OCI-LY7 (cell line): ENCODE measurements around the gene SRCIN1. TPM values are rescaled to one million over a fixed set of nuclear protein-coding genes. Genes with fewer than 3 reads are reported as not detected.

Source experiments
- BruUV-seq: library from RNA; stranded (reverse); fragments of 400-500 nt; replicated peaks from 2 replicates; lab custom pipeline; 2021; lab: Mats Ljungman, UMichigan
- CTCF ChIA-PET: fragments of 300-600 bp; sonication (Branson Sonifier 250); formaldehyde crosslinking; loops from one replicate; lab custom pipeline; 2022; ENCODE audit warnings: antibody characterized with exemption; ENCODE audit not compliant: unreplicated experiment; lab: Charles Lee
- POLR2A ChIA-PET: fragments of 300-600 bp; sonication (Branson Sonifier 250); formaldehyde crosslinking; loops from one replicate; lab custom pipeline; 2022; ENCODE audit warnings: antibody characterized with exemption; lab: Charles Lee
- DNase-seq: peaks from one replicate; pipeline ENCODE4 v3.0.0-alpha.2; 2015; ENCODE audit warnings: low spot score
- H2AFZ ChIP-seq: fragments of 200-600 bp; sonication (generic), shearing (Covaris generic); 2 replicates; pipeline ENCODE4 v1.6.1; 2014; ENCODE audit warnings: mild to moderate bottlenecking, antibody characterized with exemption, low read length, moderate library complexity
- H3K27ac ChIP-seq: fragments of 200-600 bp; sonication (generic); 2 replicates; pipeline ENCODE4 v1.5.1; 2014; ENCODE audit warnings: mixed run types, low read depth, mild to moderate bottlenecking, moderate library complexity, low read length, inconsistent platforms; ENCODE audit not compliant: poor library complexity, severe bottlenecking
- H3K36me3 ChIP-seq: fragments of 200-600 bp; sonication (generic); 2 replicates; pipeline ENCODE4 v1.6.1; 2014; ENCODE audit warnings: mild to moderate bottlenecking, antibody characterized with exemption, low read length, moderate library complexity, mixed read lengths; ENCODE audit not compliant: insufficient read depth
- H3K4me1 ChIP-seq: fragments of 200-600 bp; sonication (generic); 2 replicates; pipeline ENCODE4 v1.5.1; 2014; ENCODE audit warnings: mild to moderate bottlenecking, low read length; ENCODE audit not compliant: insufficient read depth, poor library complexity, severe bottlenecking
- H3K4me2 ChIP-seq: fragments of 200-600 bp; sonication (generic); 2 replicates; pipeline ENCODE4 v1.6.1; 2014; ENCODE audit warnings: mild to moderate bottlenecking, low read length
- H3K4me3 ChIP-seq: fragments of 200-600 bp; sonication (generic); 2 replicates; pipeline ENCODE4 v1.5.1; 2014; ENCODE audit warnings: mild to moderate bottlenecking, low read depth, low read length; ENCODE audit not compliant: poor library complexity, severe bottlenecking
- H3K79me2 ChIP-seq: fragments of 200-600 bp; sonication (generic); 2 replicates; pipeline ENCODE4 v1.6.1; 2016; ENCODE audit warnings: low read depth, mild to moderate bottlenecking, low read length, moderate library complexity, mixed read lengths; ENCODE audit not compliant: insufficient read depth
- H3K9me2 ChIP-seq: fragments of 200-600 bp; sonication (generic); 2 replicates; pipeline ENCODE4 v1.6.1; 2016; ENCODE audit warnings: mild to moderate bottlenecking, low read length, mixed read lengths; ENCODE audit not compliant: insufficient read depth
- H3K9me3 ChIP-seq: fragments of 200-600 bp; sonication (generic); 2 replicates; pipeline ENCODE4 v1.6.1; 2014; ENCODE audit warnings: mild to moderate bottlenecking, mixed run types, low read length, mixed read lengths
- H4K20me1 ChIP-seq: fragments of 200-600 bp; sonication (generic); 2 replicates; pipeline ENCODE4 v1.6.1; 2014; ENCODE audit warnings: mild to moderate bottlenecking, antibody characterized with exemption, low read length, moderate library complexity, mixed read lengths; ENCODE audit not compliant: insufficient read depth
- EZH2phosphoT487 ChIP-seq: fragments of 200-600 bp; sonication (generic); IDR thresholded peaks from 2 replicates; pipeline ENCODE4 v1.6.1; 2018; ENCODE audit warnings: low read depth, borderline replicate concordance, mild to moderate bottlenecking, mixed run types, antibody characterized with exemption, low read length, moderate library complexity, mixed read lengths
- intact Hi-C: fragments of 100-400 bp; cut with micrococcal nuclease; formaldehyde crosslinking; loops from one replicate; pipeline ENCODE4 v1.10.0; 2022; ENCODE audit not compliant: unreplicated experiment
- total RNA-seq, 2 experiments: library from RNA; depleted of rRNA in 1 of 2; stranded (reverse); fragments of >200 nt in 1 of 2; shearing (Covaris generic) in 1 of 2; gene quantifications; 2 replicates each; pipeline ENCODE4 v1.2.3, GENCODE V29; 2014 to 2022
- TF ChIP-seq, protein P1 (sequence below): fragments of 200-600 bp; sonication (generic); conservative IDR thresholded peaks from 2 replicates; pipeline ENCODE4 v1.5.1; 2014; ENCODE audit warnings: mild to moderate bottlenecking, antibody characterized with exemption, low read length, moderate library complexity, mixed read lengths

SRCIN1 gene
- total RNA-seq, 2 experiments from 2014 or later = 1.5 to 4.6 TPM

DNA sequence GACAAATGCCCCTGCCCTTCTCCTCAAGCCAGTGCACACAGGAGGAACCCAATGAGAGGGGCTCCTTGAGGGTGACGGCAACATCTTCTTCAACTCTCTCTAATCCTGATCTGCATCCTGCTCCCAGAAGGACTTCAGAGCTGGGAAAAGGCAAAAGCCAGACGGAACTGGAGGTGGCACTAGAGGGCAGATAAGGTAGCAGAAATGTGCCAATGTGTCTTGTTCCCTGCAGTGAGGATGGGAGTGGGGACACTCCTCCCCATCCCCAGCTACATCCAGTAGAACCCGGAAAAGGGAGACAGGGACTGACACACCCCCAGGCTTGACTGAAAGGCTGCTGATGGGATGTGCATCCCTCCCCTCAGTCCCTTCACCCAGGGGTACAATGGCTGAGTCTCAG lies 28.5 kb downstream of the SRCIN1 start:
- no peaks in the 10 kb centered on the region for H3K4me1 ChIP-seq
- H3K36me3 ChIP-seq = no peaks in the 10 kb centered on the region
- H2AFZ ChIP-seq = no peak overlapping the region
- no TSS peak for BruUV-seq
- CTCF ChIA-PET = interaction anchor here (0.5 kb wide), 1 partner anchor 19 kb away, joined by 5 read pairs; no protein-coding TSS in a partner anchor
- H3K27ac ChIP-seq = no peak overlapping the region
- H3K4me2 ChIP-seq = no peak overlapping the region
- no peaks in the 10 kb centered on the region for H3K9me3 ChIP-seq
- H4K20me1 ChIP-seq = no peaks in the 10 kb centered on the region
- H3K9me2 ChIP-seq = no peaks in the 10 kb centered on the region
- no peaks in the 10 kb centered on the region for H3K79me2 ChIP-seq
- DNase-seq = no peak
- no peak overlapping the region for H3K4me3 ChIP-seq
- intact Hi-C loops = no loop called here
- TF ChIP-seq, protein P1, sequence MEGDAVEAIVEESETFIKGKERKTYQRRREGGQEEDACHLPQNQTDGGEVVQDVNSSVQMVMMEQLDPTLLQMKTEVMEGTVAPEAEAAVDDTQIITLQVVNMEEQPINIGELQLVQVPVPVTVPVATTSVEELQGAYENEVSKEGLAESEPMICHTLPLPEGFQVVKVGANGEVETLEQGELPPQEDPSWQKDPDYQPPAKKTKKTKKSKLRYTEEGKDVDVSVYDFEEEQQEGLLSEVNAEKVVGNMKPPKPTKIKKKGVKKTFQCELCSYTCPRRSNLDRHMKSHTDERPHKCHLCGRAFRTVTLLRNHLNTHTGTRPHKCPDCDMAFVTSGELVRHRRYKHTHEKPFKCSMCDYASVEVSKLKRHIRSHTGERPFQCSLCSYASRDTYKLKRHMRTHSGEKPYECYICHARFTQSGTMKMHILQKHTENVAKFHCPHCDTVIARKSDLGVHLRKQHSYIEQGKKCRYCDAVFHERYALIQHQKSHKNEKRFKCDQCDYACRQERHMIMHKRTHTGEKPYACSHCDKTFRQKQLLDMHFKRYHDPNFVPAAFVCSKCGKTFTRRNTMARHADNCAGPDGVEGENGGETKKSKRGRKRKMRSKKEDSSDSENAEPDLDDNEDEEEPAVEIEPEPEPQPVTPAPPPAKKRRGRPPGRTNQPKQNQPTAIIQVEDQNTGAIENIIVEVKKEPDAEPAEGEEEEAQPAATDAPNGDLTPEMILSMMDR = no peak
- no peak for TF ChIP-seq EZH2phosphoT487
- POLR2A ChIA-PET = no interaction called here

DNA sequence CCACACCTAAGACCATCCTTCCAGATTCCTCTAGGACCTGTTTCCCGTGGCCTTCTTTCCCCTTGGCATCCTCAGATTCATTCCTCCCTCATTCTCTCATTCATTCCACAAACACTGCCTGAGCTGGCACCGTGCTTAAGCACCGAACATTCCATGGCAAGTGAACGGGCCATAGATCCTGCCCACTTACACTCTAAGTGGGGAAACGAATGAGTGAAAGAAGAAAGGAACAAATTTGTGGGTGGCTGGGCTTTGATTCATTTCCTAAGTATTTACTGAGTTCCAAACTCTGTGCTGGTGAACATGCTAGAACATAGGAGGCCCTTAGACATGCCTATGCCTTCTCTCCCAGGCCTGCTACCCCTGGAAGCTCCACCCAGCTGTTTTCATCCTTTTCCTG lies 30.0 kb downstream of the SRCIN1 start:
- no peak overlapping the region for H3K27ac ChIP-seq
- H3K4me3 ChIP-seq = no peak overlapping the region
- no peak for DNase-seq
- H3K79me2 ChIP-seq = no peaks in the 10 kb centered on the region
- H3K9me2 ChIP-seq = no peaks in the 10 kb centered on the region
- TF ChIP-seq, protein P1 = no peak
- TF ChIP-seq EZH2phosphoT487 = no peak
- intact Hi-C loops = no loop called here
- ChIA-PET CTCF (no interaction called here), POLR2A (no interaction called here)
- no peaks in the 10 kb centered on the region for H4K20me1 ChIP-seq
- H3K4me1 ChIP-seq = peaks cover 6% of the 10 kb centered on the region
- no TSS peak for BruUV-seq
- no peak overlapping the region for H3K4me2 ChIP-seq
- no peaks in the 10 kb centered on the region for H3K36me3 ChIP-seq
- H2AFZ ChIP-seq = no peak overlapping the region
- H3K9me3 ChIP-seq = no peaks in the 10 kb centered on the region

DNA sequence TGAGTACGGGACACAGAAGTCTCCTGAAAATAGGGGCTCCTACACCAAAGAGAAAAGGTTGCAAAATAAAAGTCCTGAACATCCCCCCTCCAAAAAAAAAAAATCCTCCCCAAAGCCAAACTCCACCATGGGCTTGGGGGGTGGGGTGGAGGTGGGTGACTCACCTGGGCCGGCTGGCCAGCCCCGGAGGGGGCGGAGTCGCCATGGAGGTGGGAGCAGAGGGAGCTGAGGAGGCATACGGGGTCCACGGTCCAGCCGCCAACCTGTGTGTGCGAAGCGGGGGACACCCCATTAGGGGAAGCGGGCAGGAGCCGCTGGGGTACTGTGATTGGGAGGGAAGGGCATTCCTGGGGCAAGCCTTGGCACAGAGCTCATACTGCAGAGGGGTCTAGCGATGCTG lies 31.0 kb downstream of the SRCIN1 start:
- H3K4me3 ChIP-seq = no peak overlapping the region
- ChIA-PET CTCF (no interaction called here), POLR2A (no interaction called here)
- intact Hi-C loops = no loop called here
- H3K9me2 ChIP-seq = no peaks in the 10 kb centered on the region
- H3K36me3 ChIP-seq = no peaks in the 10 kb centered on the region
- H3K4me2 ChIP-seq = no peak overlapping the region
- no peak for DNase-seq
- no peaks in the 10 kb centered on the region for H3K79me2 ChIP-seq
- peaks cover 6% of the 10 kb centered on the region for H3K4me1 ChIP-seq
- H3K9me3 ChIP-seq = no peaks in the 10 kb centered on the region
- H2AFZ ChIP-seq = no peak overlapping the region
- H3K27ac ChIP-seq = no peak overlapping the region
- BruUV-seq = no TSS peak
- TF ChIP-seq, protein P1 = no peak
- no peak for TF ChIP-seq EZH2phosphoT487
- H4K20me1 ChIP-seq = no peaks in the 10 kb centered on the region
